Measurements from ENCODE around the gene TEDC1.
"Not testable (repeated sequence)": the region's sequence is repeated elsewhere in the genome, so short reads cannot be mapped to it uniquely, and the experiment has no call there.

The TEDC1 gene

DNA sequence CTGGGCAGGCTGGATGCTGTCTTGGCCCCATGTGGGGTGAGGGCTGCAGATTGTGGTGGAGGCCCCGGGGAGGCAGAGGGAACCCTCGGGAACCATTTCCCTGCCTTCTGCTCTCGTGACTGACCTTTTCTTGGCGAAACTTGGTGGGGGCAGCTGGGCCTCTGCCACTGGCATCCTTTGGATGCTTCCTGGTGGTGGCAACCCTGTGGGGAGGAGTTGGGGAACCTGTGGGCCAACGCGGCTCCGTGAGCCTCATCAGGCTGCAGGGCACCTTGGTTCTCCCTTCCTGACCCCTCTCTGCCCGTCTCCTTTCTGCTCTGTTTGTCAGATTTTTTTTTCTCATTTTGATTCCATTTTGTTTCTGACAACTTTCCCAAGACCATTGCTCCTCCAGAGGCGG lies 49.8 kb downstream of the TEDC1 start:
- DNase-seq (ENCODE audit: low spot score), result no peak

DNA sequence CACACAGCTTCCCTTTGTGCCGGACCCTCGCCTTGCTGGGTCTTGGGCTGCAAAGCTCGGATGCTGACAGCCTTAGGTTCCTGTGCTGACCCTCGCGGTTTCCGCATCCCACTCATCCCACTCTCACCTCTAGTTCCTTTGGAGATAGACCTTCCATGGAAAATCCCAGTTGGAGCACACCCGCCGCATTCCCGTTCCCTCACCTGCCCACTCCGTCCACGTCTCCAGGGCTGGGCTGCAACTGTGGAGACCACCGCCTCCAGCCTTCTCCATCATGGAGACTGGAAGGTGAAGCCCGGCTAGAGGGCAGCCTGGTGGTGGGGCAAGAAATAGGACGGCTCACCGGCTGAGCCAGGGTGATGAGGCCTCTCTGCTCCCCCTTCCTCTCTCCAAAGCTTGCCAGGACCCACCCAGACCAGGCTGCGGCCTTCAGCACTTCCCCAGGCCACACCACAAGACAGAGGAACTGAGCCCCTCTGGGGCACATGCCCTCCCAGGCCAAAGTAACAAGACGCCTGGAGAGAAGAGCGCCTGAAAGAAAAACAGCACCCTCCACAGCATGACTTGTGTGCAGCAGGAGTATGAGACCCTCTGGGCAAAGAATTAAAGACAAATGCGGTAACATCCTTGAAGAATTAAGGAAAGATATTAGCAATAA lies 50.3 kb downstream of the TEDC1 start:
- no peak for DNase-seq (ENCODE audit: low spot score)

DNA sequence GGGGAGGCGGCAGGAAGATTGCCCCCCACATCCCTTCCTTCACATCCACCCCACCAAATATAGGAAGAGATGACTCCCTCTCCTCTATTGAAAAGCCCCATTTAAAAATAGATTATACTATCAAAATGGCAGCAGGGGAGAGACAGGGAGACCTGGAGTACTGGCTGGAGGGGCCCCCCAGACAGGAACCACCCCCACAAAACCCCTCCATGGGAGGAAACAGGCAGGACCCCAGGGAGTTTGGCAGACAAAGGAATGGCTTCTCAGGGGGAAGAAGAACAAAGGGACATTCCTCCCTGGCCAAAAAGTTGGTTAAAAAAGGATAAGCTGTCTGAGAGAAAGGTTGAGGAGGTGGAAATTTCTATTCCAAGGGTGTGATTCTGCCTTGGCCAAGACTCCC lies 54.6 kb downstream of the TEDC1 start:
- DNase-seq (ENCODE audit: low spot score), result not testable (repeated sequence)

DNA sequence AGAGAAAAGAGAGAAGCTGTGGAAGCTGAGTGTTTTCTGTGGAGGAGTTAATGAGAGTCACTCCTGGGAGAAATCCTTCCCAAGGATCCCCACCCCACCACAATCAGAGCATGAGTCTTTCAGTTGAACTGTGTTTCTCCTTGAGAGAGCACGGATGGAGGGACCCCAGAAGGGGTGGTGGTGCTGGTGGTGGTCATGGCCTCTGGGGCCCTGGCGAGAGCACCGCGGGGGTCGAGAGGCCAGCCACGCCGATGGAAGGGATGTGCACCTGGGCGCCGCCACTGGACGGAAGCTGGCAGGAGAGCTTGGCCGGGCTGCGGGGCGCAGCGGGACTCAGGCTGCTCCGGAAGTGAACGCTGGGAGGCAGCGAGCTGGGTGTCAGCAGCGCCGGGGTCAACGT lies 55.4 kb downstream of the TEDC1 start:
- not testable (repeated sequence) for DNase-seq (ENCODE audit: low spot score)

DNA sequence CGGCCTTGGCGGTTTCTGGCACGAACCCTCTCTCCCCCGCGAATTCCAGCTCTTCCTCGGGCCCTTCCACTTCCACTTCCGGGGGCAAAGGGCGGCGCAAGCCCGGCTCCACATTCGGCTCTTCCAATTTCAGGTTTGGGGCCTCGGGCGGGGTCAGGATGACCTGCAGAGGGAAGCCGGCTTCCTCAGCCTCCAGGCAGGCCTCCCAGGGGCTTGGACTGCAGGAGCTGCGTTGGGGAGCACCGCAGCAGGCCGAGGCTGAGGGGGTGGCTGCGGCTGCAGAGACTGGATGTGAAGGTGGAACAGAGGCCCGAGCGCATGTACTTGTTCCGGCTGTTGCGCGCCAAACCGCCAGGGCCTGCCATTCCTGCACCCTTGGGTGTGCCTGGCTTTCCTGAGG lies 56.0 kb downstream of the TEDC1 start:
- not testable (repeated sequence) for DNase-seq (ENCODE audit: low spot score)

DNA sequence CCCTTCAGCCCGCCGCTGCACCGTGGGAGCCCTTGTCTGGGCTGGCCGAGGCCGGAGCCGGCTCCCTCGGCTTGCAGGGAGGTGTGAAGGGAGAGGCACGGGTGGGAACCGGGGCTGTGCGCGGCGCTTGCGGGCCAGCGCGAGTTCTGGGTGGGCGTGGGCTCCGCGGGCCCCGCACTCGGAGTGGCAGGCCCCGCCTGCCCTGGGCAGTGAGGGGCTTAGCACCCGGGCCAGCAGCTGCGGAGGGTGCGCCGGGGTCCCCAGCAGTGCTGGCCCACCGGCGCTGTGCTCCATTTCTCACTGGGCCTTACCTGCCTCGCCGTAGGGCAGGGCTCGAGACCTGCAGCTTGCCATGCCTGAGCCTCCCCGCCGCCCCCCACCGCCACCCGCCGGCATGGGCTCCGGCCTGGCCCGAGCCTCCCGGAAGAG lies 56.7 kb downstream of the TEDC1 start:
- no peak for DNase-seq (ENCODE audit: low spot score)

All from activated CD4-positive, alpha-beta T cell treated with anti-CD3 and anti-CD28 coated beads, Interleukin-2, Interleukin-4, amounts not matched to agents 100 ng/mL and 50 ng/mL, durations not matched to agents 16 hours and 8 hours (primary cell).